Activated T-cell treated with anti-CD3 and anti-CD28 coated beads for 24 hours (primary cell): ENCODE results near the gene NLE1.
A peak's percentile ranks its signal among the peaks of the same experiment; 100 is the strongest.
"Not testable (repeated sequence)": the region's sequence is repeated elsewhere in the genome, so short reads cannot be mapped to it uniquely, and the experiment has no call there.

Experiments
- DNase-seq: peaks from one replicate; pipeline ENCODE4 v3.0.0-alpha.2; 2020; ENCODE audit warnings: low read depth

NLE1 gene

DNA sequence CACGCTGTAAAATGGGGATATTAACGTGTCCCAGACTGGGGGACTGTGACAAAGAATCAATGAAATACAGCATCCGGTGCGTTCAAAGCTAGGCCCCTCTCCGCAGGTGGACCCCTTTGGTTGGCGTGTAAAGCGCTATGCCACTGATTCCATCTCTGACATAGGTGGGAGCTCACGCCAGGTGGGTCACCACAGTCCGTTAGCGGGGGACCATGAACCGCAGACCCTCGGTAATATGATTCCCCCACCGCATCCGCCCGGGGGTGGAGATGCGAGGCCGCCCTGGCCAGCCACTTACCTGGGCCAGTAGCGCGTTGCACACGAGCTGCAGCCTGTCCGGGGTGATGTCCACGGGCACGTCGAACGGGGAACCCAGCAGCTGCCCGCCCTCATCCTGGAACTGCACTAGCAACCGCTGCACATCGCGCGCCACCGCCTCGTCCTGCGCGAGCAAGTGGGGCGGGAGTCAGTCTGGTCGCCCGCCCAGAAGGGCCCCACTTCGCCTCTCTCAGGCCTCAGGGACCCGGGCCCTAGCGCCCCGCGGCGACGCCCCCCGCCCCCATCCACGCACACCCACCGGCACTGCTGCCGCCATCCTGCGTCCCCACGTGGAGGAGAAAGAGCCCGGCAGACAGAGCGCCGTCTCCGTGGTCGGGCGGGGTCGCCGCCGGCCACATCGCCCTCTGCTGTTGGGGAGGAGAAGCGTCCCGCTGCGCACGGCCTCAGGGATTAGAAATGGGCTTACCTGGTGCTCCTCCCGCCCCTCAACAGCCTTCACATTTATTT, at the start of gene NLE1:
Gene NLE1, minus strand, starts transcription at position 623 of the 786 bp plus-strand sequence. Its CDS starts 28 bp downstream, at position 595.
- peak; percentile 88 for DNase-seq

- DNase-seq = no peak
These were observed 49.0 kb upstream of the NLE1 start for GRCh38 chr17:35191001-35191695.

GRCh38 chr17:35189291-35189690, 47.2 kb upstream of the NLE1 start:
- DNase-seq = no peak

DNA sequence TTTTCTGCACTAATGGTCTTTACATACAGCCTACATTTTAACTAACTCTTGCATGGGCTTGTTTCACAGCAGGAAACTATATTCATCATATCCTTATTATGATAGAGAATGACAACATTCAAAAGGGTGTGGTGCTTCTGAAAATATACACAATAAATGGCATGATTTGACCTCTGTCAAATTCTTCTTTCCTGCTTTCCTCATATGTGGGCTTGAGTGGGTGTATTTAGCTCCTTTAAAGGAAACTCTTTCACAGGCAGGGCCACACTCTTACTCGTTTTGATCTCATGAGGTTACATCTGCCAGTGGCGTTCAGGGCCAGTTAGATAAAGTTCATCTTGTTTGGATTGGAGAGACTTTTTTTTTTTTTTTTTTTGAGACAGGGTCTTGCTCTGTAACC, 46.0 kb upstream of the NLE1 start:
- DNase-seq = no peak

- no peak for DNase-seq
These were observed 45.4 kb upstream of the NLE1 start for GRCh38 chr17:35187481-35187880.

DNA sequence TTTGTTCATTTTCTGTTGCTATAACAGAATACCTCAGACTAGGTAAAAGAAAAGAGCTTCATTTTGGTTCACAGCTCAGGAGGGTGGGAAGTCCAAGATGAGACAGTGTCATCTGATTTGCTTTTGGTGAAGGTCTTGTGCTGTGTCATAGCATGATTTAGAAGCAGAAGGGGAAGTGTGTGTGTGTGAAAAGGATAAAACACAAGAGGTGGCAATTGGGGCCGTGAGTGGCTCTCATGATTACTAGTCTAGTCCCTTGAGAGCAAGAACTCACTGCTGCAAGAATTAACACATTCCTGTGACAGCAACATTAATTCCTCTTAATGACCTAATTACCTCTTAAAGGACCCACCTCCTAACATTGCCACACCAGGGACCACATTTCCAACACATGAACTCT, 43.7 kb upstream of the NLE1 start:
- no peak for DNase-seq

DNA sequence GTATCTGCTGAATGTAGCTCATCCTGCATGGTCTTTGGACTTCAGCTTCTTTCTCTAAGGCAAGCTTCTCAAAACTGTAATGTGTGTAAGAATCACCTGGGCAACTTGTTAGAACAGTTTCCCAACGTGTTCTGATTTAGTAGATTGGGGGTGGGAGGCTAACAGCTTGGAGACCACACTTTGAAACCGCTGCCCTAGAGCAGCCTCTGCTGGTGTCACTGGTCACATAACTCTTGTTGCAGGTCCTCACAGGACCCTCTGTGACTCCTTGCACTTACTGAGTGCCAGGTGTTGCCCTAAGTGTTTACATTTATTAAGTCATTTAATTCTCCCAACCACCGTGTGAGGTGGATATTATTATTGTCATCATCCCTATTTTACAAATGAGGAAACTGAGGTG, 42.2 kb upstream of the NLE1 start:
- no peak for DNase-seq

GRCh38 chr17:35183332-35183731, 41.2 kb upstream of the NLE1 start:
- no peak for DNase-seq

DNA sequence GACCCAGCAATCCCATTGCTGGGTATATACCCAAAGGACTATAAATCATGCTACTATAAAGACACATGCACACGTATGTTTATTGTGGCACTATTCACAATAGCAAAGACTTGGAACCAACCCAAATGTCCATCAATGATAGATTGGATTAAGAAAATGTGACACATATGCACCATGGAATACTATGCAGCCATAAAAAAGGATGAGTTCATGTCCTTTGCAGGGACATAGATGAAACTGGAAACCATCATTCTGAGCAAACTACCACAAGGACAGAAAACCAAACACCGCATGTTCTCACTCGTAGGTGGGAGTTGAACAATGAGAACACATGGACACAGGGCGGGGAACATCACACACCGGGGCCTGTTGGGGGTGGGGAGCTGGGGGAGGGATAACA, 37.3 kb upstream of the NLE1 start:
- not testable (repeated sequence) for DNase-seq

- no peak for DNase-seq
These were observed 34.8 kb upstream of the NLE1 start for GRCh38 chr17:35176897-35177296.

- no peak for DNase-seq
These were observed 33.7 kb upstream of the NLE1 start for GRCh38 chr17:35175638-35176415.

DNA sequence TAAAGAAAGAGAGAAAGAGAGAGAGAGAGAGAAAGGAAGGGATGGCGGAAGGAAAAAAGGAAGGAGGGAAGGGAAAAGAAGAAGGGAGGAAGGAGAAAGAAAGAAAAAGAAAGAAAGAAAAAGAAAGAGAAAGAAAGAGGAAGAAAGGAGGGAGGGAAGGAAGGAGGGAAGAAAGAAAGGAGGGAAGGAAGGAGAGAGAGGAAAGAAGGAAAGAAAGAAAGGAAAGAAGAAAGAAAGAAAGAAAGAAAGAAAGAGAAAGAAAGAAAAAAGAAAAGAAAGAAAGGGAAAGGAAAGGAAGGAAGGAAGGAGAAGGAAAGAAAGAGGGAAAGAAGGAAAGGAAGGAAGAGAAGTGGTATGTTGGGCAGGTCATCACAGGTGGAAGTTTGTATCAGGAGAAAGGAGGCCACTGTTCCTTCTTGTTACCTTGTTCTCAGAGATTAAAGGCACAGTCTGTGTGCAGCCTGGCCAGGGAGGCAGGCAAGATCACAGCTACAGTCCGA, 32.8 kb upstream of the NLE1 start:
- no peak for DNase-seq

DNA sequence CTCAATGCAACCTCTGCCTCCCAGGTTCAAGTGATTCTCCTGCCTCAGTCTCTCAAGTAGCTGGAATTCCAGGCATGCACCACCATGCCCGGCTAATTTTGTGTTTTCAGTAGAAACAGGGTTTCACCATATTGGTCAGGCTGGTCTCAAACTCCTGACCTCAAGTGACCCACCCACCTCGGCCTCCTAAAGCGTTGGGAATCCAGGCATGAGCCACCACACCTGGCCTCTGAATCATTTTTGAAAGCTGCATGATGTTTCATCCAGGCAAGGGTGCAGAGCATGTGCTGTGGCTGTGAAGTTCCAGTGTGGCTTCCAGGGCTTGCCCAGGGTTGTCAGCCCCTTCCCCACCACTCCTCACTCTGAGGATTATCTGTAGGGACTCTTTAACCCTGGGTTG, 30.2 kb upstream of the NLE1 start:
- not testable (repeated sequence) for DNase-seq

DNA sequence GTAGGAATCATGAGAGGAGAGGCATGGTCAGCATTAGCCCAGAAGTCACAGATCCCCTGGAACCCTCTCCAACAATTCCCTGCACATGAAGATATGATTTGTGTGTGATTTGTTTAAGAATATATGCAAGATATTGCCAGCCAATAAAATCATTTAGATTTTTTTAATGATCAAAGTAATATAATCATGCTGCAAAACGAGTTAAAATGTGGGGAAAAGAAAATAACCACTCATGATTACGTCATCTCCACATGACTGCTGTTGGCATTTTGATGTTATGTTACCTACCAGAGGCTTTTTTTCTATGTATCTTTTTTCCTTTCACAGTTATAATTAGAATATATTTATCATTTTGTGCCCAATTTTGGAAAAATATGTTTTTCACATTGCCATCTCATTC, 29.7 kb upstream of the NLE1 start:
- no peak for DNase-seq

GRCh38 chr17:35170968-35171771, 29.1 kb upstream of the NLE1 start:
- DNase-seq = no peak

GRCh38 chr17:35169835-35170363, 27.8 kb upstream of the NLE1 start:
- DNase-seq = no peak

GRCh38 chr17:35167666-35168065, 25.6 kb upstream of the NLE1 start:
- no peak for DNase-seq

- DNase-seq = no peak
These were observed 24.9 kb upstream of the NLE1 start for GRCh38 chr17:35167046-35167445.

GRCh38 chr17:35166526-35166925, 24.4 kb upstream of the NLE1 start:
- no peak for DNase-seq

GRCh38 chr17:35164716-35165115, 22.6 kb upstream of the NLE1 start:
- DNase-seq = no peak

GRCh38 chr17:35163886-35164285, 21.8 kb upstream of the NLE1 start:
- DNase-seq = no peak

GRCh38 chr17:35162755-35163154, 20.7 kb upstream of the NLE1 start:
- DNase-seq = no peak
